PC-9 (cell line): Measurements from ENCODE around the gene COQ9.

Source experiments
- EZH2 ChIP-seq: fragments of 200-600 bp; sonication (generic); IDR thresholded peaks from 2 replicates; pipeline ENCODE4 v1.8.0; 2017; ENCODE audit warnings: antibody characterized with exemption, low read depth
- TF ChIP-seq, protein P1 (sequence below): fragments of 200-600 bp; sonication (generic); conservative IDR thresholded peaks from 2 replicates; pipeline ENCODE4 v1.6.1; 2017; ENCODE audit warnings: mixed run types, antibody characterized with exemption, mild to moderate bottlenecking, moderate library complexity

DNA sequence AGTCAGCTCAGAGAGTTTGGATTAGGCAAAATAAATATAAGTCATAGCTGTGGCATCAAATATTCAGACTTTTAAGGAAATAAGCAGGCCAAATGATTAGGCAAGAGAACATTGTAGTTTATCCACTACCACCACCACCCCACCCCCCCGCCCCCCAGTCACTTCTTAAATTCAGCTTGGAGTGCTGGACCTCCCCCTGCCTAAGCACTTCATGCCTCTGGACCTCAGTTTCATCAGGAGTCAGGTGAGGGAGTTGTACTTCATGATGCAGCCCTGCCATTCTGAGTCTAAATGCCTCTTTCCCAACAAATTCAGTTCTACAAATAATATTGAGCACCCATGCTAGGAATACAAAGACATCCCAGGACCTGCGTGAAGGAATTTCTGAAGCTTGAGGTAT, 17.2 kb downstream of the COQ9 start:
- TF ChIP-seq, protein P1, sequence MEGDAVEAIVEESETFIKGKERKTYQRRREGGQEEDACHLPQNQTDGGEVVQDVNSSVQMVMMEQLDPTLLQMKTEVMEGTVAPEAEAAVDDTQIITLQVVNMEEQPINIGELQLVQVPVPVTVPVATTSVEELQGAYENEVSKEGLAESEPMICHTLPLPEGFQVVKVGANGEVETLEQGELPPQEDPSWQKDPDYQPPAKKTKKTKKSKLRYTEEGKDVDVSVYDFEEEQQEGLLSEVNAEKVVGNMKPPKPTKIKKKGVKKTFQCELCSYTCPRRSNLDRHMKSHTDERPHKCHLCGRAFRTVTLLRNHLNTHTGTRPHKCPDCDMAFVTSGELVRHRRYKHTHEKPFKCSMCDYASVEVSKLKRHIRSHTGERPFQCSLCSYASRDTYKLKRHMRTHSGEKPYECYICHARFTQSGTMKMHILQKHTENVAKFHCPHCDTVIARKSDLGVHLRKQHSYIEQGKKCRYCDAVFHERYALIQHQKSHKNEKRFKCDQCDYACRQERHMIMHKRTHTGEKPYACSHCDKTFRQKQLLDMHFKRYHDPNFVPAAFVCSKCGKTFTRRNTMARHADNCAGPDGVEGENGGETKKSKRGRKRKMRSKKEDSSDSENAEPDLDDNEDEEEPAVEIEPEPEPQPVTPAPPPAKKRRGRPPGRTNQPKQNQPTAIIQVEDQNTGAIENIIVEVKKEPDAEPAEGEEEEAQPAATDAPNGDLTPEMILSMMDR = no peak
- no peak for TF ChIP-seq EZH2
